ENCODE measurements around the gene AIF1.

GRCh38 chr6:31614684-31615578 is at the start of gene AIF1:
- TF ChIP-seq EZH2 (optimal IDR thresholded peaks at IDR 0.05; ENCODE audit: low read depth, low read length): no peak
- no peak for TF ChIP-seq CTCF (IDR thresholded peaks at IDR 0.05; ENCODE audit: low read length)

All from MM.1S (cell line).